ENCODE data around the gene ANKMY1. TPM values are rescaled to one million over a fixed set of nuclear protein-coding genes. Genes with fewer than 3 reads are reported as not detected.
A peak's percentile ranks its signal among the peaks of the same experiment; 100 is the strongest.

The ANKMY1 gene
- total RNA-seq, 1 donor from 2014 or later, result 25.6 TPM

- DNase-seq (ENCODE audit: low spot score), result no peak
Observed at GRCh38 chr2:240460781-240461431, 96.9 kb downstream of the ANKMY1 start.

- DNase-seq (ENCODE audit: low spot score), result no peak
Observed at GRCh38 chr2:240460253-240460711, 97.5 kb downstream of the ANKMY1 start.

DNA sequence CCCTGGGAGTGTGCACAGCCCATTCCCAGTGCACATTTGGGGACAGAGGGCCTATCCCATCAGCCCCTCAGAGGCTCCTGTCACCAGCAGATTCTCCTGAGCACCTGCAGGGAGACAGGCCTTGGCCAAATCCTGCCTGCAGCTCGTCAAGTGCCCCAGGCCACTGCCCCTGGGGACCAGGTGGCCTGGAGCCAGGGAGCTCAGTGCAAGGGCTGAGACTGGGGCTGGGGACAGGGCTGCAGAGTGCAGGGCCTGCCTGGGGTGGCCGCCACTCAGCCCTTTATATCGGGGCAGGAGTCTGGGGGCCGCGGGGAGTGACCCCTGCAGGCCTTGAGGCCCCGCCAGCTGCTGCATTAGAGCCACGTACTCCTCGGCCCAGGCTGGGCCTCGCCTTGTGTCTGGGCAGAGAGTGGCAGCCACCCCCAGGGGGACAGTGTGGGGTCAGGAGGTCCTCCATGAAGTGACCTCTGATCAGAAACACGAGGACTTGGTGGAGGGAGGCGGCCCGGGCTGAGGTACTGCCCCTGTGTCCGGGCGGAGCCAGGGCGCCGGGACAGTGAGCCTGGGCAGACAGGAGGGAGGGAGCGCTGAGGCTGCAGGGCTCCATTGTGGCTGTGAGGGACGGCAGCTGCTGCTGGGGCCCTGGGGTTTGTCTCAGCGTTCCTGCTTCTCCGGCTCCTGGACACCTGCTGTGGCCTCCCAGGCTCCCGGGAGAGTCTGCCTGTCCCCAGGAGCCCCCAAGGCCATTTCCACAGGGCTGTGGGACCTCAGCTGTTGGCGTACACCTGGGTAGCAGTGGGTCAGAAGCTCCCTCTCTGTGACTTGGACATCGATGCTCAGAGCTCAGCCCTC, 98.2 kb downstream of the ANKMY1 start:
- no peak for DNase-seq (ENCODE audit: low spot score)

DNA sequence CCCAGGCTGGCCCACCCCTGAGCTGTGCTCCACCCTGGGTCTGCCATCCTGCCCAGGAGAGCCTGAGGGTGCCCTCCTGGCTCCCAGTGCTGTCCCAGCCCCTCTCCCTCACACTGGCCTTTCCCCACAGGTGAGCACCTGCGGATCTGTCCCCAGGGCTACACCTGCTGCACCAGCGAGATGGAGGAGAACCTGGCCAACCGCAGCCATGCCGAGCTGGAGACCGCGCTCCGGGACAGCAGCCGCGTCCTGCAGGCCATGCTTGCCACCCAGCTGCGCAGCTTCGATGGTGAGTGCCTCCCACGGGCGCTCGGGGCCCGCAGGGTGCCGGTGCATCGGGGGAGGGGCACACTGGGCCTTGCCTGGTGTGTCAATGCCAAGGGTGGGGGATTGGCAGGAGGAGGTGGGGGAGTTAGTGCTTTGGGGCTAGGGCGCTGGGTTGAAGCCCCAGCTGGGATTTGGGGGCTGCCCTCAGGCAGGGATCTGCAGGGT, 98.8 kb downstream of the ANKMY1 start:
- no peak for DNase-seq (ENCODE audit: low spot score)

DNA sequence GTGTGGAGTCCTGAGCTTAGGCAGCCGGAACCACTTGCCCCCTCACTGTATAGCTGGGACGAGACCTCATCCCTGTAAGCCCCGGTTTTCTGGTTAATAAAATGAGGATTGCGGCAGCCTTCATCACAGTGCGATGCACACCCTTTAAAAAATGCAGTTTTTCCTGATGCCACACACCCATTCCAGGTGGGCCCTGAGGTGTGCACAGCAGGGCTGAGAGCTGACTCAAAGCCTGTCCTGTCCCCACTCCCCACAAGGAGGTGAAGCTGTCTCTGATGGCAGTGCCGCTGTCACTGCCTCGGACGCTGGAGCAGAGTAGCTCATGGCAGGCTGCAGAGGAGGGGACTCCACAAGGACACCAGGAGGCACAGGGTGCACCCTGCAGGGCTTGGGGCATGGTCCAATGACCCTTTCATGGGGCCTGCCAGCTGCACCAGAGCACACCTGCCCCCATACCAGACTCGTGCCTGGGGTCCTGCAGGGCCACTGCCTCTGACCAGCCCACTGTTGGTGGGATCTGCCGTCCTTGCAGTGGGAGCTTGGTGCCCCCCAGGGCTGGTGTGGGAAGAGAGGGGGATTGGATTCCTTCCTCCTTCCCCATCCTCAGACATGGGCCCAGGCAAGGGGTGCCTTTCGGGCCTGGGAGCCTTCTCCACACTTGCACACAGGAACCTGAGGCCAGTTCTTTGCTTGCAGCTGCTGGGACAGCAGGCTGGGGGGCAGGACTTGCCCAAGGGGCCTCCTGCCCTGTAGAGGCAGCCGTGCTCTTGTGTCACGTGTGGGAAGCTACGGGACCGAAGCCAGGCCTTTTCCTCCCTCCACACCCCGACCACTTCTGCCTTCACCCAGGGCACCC, 99.5 kb downstream of the ANKMY1 start:
- no peak for DNase-seq (ENCODE audit: low spot score)

GRCh38 chr2:240457223-240458043, 100.4 kb downstream of the ANKMY1 start:
- no peak for DNase-seq (ENCODE audit: low spot score)

DNA sequence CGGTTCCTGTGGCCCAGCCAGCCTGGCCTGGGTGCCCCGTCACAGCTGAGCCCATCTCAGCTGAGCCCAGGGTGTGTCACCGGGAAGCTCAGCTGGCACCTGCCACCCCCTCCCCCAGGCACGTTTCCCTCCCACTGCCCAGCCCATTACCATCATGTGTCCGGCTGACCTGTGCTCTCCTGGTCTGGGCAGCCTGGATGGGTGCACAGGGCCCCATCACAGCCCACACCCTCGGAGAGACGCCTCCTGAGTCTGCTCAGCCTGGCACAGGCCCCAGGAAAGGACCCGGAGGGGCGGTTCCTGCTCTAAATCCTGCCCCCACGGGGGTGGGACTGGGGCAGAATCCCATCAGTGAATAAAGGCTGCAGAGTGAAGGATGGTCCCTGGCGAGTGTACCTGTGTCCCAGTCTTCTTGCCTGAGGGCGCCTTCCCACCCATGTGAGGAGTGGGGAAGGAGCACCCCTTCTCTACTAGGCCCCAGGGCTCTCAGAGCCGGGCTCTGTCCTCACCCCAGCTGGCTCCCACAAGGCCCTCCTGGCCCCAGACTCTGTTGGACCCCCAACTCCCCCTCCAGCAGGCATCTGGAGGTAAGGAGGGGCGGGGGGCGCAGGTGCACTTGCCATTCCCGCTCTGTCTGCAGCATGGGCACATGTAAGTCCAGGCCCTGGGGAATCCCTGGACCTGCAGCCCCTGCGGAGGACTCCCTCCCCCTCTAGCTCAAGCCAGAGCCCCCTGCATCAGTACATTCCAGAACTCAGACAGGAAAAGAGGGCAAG, 101.2 kb downstream of the ANKMY1 start:
- DNase-seq (ENCODE audit: low spot score), result no peak

DNA sequence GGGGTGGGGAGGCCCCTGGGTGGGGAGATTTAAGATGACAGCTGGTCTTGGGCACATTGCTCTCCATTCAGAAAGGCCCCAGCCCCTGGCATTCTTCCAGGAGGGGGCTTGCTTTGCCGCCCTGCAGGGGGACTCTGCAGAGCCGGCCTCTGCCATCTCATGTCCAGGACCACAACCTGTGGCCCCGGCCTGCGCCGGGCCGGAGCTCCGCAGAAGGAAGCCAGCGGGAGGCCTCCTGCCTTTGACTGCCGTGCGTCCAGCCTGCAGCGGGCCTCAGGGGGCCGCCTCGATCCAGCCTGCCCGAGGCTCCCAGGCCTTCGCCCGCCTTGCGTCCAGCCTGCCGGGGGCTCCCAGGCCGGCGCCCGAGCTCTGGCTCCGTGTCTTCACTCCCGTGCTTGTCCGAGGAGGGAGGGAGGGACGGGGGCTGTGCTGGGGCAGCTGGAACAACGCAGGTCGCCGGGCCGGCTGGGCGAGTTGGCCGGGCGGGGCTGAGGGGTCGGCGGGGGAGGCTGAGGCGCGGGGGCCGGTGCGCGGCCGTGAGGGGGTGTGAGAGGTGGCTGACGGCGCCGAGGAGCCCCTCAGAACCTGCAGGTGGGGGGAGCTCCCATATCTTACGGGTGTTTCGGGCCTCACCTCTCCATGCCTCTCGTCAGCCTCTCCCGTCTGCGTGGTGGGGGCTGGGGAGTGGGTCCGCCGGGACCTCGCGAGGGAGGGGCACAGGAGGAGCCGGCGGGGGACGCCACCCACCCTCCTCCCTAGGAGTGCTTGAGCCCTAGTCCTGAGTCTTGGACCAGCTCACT, 101.9 kb downstream of the ANKMY1 start:
- no peak for DNase-seq (ENCODE audit: low spot score)

DNA sequence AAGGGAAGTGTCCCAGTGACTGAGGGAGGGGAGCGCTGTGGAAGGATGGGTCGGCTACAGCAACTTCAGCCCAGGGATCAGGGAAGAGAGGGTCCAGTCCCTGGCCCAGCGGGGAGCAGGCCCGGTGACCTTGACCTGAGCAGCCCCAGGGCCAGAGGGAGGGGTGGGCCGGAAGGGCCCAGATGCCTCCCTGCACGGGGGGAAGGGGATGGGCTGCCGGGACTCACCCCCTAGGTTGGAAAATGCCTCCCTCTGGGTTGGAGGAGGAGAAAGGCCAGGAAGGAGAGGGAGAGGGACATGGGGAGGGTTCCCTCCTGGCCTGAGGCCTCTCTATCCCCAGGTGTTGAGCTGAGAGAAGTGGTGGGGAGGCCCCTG, 102.5 kb downstream of the ANKMY1 start:
- DNase-seq (ENCODE audit: low spot score), result no peak

- DNase-seq (ENCODE audit: low spot score), result no peak
Observed at GRCh38 chr2:240454106-240454901, 103.5 kb downstream of the ANKMY1 start.

GRCh38 chr2:240453461-240454105, 104.2 kb downstream of the ANKMY1 start:
- DNase-seq (ENCODE audit: low spot score), result no peak

DNA sequence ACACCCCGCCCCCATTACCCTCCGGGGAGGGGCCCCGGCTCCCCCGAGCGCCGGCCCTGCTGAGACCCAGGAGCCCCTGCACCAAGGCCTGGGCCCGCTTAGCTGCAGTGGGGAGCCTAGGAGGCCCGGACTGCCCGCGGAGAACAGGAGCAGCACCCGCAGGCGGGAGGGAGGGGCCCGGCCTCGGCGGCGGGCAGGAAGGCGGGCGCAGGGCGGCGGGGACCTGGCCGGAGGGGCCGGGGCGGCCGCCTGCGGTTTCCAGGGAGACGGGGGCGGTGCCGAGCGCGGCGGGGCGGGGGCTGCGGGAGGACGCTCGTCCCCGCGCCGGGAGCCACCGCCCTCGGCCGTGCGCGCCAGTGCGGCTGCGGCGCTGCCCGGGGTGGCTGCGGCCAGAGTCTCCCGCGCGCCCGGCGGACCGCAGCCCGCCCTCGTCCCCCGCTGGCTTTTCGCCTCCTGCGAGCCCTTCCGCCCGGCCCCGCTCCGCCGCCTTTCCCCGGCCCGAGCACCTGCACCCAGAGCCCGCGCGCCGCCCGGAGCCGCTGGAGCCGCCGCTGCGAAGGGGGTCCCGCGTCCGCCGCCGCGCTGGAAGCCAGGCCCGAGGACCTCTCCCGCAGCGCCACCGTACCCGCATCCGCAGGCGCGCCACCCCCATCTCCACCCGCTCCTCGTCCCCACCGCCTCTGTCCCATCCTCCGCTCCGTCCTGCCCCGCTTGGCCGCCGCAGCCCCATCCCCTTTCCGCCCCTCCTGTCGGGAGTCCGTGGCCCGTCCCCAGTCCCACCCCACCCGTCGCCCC, 105.1 kb downstream of the ANKMY1 start:
- peak; percentile 64 for DNase-seq (ENCODE audit: low spot score)

GRCh38 chr2:240451791-240452461, 105.9 kb downstream of the ANKMY1 start:
- no peak for DNase-seq (ENCODE audit: low spot score)

- no peak for DNase-seq (ENCODE audit: low spot score)
Observed at GRCh38 chr2:240451108-240451611, 106.6 kb downstream of the ANKMY1 start.

- no peak for DNase-seq (ENCODE audit: low spot score)
Observed at GRCh38 chr2:240450532-240451107, 107.2 kb downstream of the ANKMY1 start.

Measured in mucosa of gallbladder (tissue), 1 donor.